ENCODE results near the gene CFAP46. TPM values are rescaled to one million over a fixed set of nuclear protein-coding genes. Genes with fewer than 3 reads are reported as not detected.

Gene CFAP46
- total and polyA plus RNA-seq, 9 of the 15 experiments (the other 6 are each of a cell fraction or from before 2014, with no cell fraction given), result not detected

DNA sequence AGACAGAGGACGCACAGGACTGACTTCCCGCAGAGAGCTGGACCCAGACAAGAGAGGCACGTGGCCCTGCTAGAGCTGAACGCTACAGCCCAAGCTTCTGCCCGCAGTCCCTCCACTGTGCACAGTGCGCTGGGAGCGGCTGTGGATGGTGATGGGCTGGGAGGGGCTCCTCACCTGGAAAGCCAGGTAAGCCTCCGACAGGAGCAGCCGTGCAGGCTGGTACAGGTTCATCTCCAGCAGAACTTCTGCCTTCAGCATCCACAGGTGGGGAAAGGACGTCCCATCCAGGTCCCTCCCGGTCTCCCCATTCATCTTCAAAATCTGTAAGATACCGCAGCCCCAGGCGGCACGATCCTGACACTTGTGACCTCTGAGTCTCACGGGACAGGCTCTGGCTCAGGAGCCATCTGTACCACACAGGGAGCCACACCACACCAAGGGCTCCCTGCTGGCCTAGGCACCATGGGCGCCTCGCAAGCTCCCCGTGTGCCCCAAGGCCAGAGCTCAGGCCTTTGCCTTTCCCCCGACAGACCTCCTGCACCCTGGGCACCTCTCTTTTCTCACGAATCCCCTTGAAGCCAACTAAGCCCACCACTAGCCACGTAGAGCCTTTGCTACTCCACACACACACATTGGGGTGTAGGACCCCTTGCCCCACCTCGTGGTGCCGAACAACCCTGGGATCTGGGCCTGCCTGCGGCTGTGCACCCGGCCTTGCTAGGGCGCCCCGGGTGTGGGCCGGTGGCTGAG lies 76.3 kb downstream of the CFAP46 start:
- H3K4me1 ChIP-seq (replicated peaks in 1 of 2; ENCODE audit: control insufficient read depth in 2 of 2, insufficient read depth in 2 of 2, low read length in 2 of 2), result peaks cover 0 to 10% of the 10 kb centered on the region in 2 experiments; a peak in 1 of 5 replicates
- no TSS peak for BruUV-seq (replicated peaks)
- TF ChIP-seq, protein P1, sequence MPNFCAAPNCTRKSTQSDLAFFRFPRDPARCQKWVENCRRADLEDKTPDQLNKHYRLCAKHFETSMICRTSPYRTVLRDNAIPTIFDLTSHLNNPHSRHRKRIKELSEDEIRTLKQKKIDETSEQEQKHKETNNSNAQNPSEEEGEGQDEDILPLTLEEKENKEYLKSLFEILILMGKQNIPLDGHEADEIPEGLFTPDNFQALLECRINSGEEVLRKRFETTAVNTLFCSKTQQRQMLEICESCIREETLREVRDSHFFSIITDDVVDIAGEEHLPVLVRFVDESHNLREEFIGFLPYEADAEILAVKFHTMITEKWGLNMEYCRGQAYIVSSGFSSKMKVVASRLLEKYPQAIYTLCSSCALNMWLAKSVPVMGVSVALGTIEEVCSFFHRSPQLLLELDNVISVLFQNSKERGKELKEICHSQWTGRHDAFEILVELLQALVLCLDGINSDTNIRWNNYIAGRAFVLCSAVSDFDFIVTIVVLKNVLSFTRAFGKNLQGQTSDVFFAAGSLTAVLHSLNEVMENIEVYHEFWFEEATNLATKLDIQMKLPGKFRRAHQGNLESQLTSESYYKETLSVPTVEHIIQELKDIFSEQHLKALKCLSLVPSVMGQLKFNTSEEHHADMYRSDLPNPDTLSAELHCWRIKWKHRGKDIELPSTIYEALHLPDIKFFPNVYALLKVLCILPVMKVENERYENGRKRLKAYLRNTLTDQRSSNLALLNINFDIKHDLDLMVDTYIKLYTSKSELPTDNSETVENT (CRISPR knock-in tag; IDR thresholded peaks at IDR 0.05), result no peak
- TF ChIP-seq ZNF561 (CRISPR knock-in tag; conservative IDR thresholded peaks at IDR 0.05) (no peak), CBFB (CRISPR knock-in tag; IDR thresholded peaks at IDR 0.05) (no peak)
- TF ChIP-seq, protein P2, sequence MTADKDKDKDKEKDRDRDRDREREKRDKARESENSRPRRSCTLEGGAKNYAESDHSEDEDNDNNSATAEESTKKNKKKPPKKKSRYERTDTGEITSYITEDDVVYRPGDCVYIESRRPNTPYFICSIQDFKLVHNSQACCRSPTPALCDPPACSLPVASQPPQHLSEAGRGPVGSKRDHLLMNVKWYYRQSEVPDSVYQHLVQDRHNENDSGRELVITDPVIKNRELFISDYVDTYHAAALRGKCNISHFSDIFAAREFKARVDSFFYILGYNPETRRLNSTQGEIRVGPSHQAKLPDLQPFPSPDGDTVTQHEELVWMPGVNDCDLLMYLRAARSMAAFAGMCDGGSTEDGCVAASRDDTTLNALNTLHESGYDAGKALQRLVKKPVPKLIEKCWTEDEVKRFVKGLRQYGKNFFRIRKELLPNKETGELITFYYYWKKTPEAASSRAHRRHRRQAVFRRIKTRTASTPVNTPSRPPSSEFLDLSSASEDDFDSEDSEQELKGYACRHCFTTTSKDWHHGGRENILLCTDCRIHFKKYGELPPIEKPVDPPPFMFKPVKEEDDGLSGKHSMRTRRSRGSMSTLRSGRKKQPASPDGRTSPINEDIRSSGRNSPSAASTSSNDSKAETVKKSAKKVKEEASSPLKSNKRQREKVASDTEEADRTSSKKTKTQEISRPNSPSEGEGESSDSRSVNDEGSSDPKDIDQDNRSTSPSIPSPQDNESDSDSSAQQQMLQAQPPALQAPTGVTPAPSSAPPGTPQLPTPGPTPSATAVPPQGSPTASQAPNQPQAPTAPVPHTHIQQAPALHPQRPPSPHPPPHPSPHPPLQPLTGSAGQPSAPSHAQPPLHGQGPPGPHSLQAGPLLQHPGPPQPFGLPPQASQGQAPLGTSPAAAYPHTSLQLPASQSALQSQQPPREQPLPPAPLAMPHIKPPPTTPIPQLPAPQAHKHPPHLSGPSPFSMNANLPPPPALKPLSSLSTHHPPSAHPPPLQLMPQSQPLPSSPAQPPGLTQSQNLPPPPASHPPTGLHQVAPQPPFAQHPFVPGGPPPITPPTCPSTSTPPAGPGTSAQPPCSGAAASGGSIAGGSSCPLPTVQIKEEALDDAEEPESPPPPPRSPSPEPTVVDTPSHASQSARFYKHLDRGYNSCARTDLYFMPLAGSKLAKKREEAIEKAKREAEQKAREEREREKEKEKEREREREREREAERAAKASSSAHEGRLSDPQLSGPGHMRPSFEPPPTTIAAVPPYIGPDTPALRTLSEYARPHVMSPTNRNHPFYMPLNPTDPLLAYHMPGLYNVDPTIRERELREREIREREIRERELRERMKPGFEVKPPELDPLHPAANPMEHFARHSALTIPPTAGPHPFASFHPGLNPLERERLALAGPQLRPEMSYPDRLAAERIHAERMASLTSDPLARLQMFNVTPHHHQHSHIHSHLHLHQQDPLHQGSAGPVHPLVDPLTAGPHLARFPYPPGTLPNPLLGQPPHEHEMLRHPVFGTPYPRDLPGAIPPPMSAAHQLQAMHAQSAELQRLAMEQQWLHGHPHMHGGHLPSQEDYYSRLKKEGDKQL (CRISPR knock-in tag; IDR thresholded peaks at IDR 0.05; ENCODE audit: borderline replicate concordance), result no peak
- TF ChIP-seq, protein P3, sequence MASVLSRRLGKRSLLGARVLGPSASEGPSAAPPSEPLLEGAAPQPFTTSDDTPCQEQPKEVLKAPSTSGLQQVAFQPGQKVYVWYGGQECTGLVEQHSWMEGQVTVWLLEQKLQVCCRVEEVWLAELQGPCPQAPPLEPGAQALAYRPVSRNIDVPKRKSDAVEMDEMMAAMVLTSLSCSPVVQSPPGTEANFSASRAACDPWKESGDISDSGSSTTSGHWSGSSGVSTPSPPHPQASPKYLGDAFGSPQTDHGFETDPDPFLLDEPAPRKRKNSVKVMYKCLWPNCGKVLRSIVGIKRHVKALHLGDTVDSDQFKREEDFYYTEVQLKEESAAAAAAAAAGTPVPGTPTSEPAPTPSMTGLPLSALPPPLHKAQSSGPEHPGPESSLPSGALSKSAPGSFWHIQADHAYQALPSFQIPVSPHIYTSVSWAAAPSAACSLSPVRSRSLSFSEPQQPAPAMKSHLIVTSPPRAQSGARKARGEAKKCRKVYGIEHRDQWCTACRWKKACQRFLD (CRISPR knock-in tag; IDR thresholded peaks at IDR 0.05), result no peak

More for the DNA sequence above, 76.3 kb downstream of the CFAP46 start:
- intact Hi-C loops (cut with micrococcal nuclease) (no loop called here), in situ Hi-C loops (cut with MboI) (no loop called here)
- DNase-seq (ENCODE audit: extremely low read depth in 1 of 4, low spot score in 3 of 4) (no peak), FAIRE-seq (no peak), ATAC-seq (no peak)
- H3K9me1 ChIP-seq (ENCODE audit: control insufficient read depth, insufficient read depth, low read length), result no peaks in the 10 kb centered on the region
- H2AFZ ChIP-seq (ENCODE audit: low read depth, low read length), result no peak overlapping the region
- WGBS (ENCODE audit: insufficient coverage, low coverage, missing lambda C conversion rate), result 0% methylated on average over 17 of the region's 28 CpGs
- no peaks in the 10 kb centered on the region for H3K36me3 ChIP-seq (ENCODE audit: control insufficient read depth, insufficient read depth, low read length)
- ChIA-PET CTCF (ENCODE audit: low intra/inter-chr PET ratio) (no interaction called here), POLR2A (no interaction called here)
- H3K79me2 ChIP-seq (ENCODE audit: control insufficient read depth, insufficient read depth, low read length), result no peaks in the 10 kb centered on the region
- no peak overlapping the region for H3K4me2 ChIP-seq (ENCODE audit: insufficient read depth, low read length)
- peaks cover 0 to 59% of the 10 kb centered on the region in 2 experiments; a peak in 3 of 5 replicates for H3K27me3 ChIP-seq (ENCODE audit: control insufficient read depth in 2 of 2, insufficient read depth in 2 of 2, low read length in 2 of 2)
- H4K20me1 ChIP-seq (replicated peaks; ENCODE audit: control insufficient read depth, insufficient read depth, low read length), result peaks cover 5% of the 10 kb centered on the region; the same call in 1 of the 2 replicates
- H3K9ac ChIP-seq (ENCODE audit: insufficient read depth in 1 of 2, low read depth in 2 of 2, low read length in 2 of 2), result no peak overlapping the region
- H3K9me3 ChIP-seq (replicated peaks; ENCODE audit: control insufficient read depth, insufficient read depth, low read depth, low read length), result no peaks in the 10 kb centered on the region
- no peak overlapping the region for H3K4me3 ChIP-seq
- H3K27ac ChIP-seq (ENCODE audit: extremely low read depth, low read depth, low read length), result no peak overlapping the region
